HepG2 (cell line): Measurements from ENCODE around the gene PIP5KL1. TPM values are rescaled to one million over a fixed set of nuclear protein-coding genes. Genes with fewer than 3 reads are reported as not detected.

ENCODE experiments used
- AHDC1 ChIP-seq: sonication (generic); formaldehyde crosslinking; IDR thresholded peaks from 2 replicates; pipeline ENCODE4 v1.5.1; 2020; ENCODE audit warnings: mild to moderate bottlenecking, missing genetic modification reagents, borderline replicate concordance
- GPN1 ChIP-seq: sonication (generic); formaldehyde crosslinking; IDR thresholded peaks from 2 replicates; pipeline ENCODE4 v1.5.1; 2020; ENCODE audit warnings: missing genetic modification reagents, borderline replicate concordance
- PCBP1 ChIP-seq: fragments of 200-400 bp; formaldehyde crosslinking; IDR thresholded peaks from 2 replicates; pipeline ENCODE4 v1.6.1; 2017; ENCODE audit warnings: mild to moderate bottlenecking, low read depth, low read length, borderline replicate concordance
- SETDB1 ChIP-seq: sonication (generic); formaldehyde crosslinking; IDR thresholded peaks from 2 replicates; pipeline ENCODE4 v1.5.1; 2020; ENCODE audit warnings: missing genetic modification reagents, mild to moderate bottlenecking, borderline replicate concordance
- U2AF2 ChIP-seq: fragments of 200-400 bp; formaldehyde crosslinking; IDR thresholded peaks from 2 replicates; pipeline ENCODE4 v1.6.1; 2017; ENCODE audit warnings: low read depth, mild to moderate bottlenecking, low read length
- ZBTB39 ChIP-seq: sonication (generic); formaldehyde crosslinking; IDR thresholded peaks from 2 replicates; pipeline ENCODE4 v1.5.0; 2020; ENCODE audit warnings: missing genetic modification reagents
- polyA plus RNA-seq, 8 experiments: library from polyadenylated mRNA; depleted of rRNA in 3 of 8; stranded (reverse) in 7 of 8; unstranded in 1 of 8; fragments of >200 nt; fragmentation: Illumina TruSeq in 4 of 8; extraction: Trizol in 4 of 8; gene quantifications; 2 replicates each; pipeline versions ENCODE4 v1.2.1 to v1.2.3, GENCODE V29; 2011 to 2016; ENCODE audit warnings: low read depth in 4 of 8, missing spikeins in 1 of 8, mixed read lengths in 1 of 8; ENCODE audit not compliant: insufficient read depth in 1 of 8
- total RNA-seq, 5 experiments: library from RNA; depleted of rRNA; stranded (reverse); fragments of >200 nt; fragmentation: Illumina TruSeq; extraction: Trizol; gene quantifications; 2 replicates each; pipeline ENCODE4 v1.2.3, GENCODE V29; 2016; ENCODE audit warnings: low read depth in 1 of 5

PIP5KL1 gene
- total and polyA plus RNA-seq, 2 of the 13 experiments (the other 11 are each of a cell fraction or from before 2014, with no cell fraction given): 0.20 to 0.49 TPM

- TF ChIP-seq U2AF2 (no peak), SETDB1 (CRISPR knock-in tag) (no peak), AHDC1 (CRISPR knock-in tag) (no peak), ZBTB39 (no peak), GPN1 (CRISPR knock-in tag) (no peak), PCBP1 (no peak)
Measured at GRCh38 chr9:127962278-127962677, 31.7 kb upstream of the PIP5KL1 start (continued).
